Skin of body (tissue), 2 donors: ENCODE measurements around the gene PVALEF. TPM values are rescaled to one million over a fixed set of nuclear protein-coding genes. Genes with fewer than 3 reads are reported as not detected.

Source experiments
- DNase-seq: peaks from one replicate; lab custom pipeline; 2025; lab: John Stamatoyannopoulos, UW
- total RNA-seq: library from RNA; depleted of rRNA; stranded (reverse); fragments of >200 nt; gene quantifications from one replicate; pipeline ENCODE4 v1.2.3, GENCODE V29; 2014

Gene PVALEF
- total RNA-seq, 1 donor from 2014 or later = not detected

DNA sequence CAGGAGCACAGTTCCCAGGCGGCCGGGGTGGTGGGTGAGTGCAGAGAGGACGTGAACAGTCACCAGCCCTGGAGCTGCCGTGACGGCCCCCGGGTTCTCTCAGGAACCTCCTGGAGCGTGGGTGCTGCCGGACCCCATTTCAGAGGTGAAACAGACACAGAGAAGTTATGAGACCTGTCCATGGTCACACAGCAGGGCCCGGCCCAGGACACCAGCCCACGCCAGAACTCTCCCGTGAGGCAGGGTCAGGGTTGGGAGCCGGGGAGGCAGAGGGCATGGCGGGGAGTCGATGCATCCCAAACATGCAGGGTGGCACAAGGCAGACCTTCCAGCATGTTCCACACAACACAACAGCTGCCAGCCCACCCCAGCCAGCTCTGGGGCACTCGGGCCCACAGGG, 3.8 kb upstream of the PVALEF start:
- DNase-seq = no peak

DNA sequence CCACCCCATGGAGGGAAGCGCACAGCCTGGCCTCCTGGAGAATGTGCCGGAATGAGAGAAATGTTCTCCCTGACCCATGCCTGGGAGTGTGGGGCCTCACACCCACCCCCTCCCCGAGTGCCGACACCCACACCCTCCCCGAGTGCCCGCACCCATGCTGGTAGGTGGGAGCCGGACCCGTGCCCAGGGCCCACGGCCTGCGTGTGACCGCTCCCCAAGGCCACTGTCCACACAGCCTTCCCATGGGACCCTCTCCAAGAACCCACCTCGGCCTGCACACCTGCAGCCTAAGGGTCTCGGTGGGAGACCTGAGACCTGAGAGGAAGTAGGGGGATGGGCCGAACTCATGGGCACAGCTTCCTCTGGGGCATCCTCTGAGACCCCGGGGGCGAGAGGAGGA, 3.3 kb upstream of the PVALEF start:
- no peak for DNase-seq

- DNase-seq = no peak
Observed at GRCh38 chr17:81162491-81162890, 2.8 kb upstream of the PVALEF start.

DNA sequence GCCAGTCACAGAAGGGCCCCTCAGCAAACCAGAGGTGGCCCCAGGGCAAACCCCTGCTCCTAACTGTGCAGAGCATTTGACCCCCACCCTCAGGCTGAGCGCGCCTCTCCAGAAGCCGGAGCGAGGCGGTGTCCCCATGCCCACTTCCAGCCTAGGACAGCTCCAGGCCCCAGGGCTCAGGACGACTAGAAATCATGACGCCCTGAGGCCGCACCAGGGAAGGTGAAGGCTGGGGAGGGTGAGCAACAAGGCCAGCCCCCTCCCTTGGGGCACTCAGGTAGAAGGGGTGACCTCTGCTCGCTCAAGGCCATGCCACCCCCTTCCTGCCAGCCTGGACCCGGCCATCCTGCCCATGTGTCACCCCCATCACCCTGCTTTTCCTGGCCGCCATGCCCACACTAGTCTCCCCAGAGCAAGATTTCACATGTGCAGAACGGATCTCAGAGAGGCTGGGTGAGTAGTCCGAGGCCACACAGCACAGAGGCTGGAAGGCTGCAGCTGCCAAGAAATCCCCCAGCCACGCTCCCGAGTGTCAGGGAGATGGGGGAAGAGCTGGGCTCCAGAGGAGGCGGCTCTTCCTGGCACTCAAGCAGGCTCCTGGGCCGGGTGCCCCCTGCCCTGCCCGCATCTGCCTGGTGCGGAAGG, 2.1 kb upstream of the PVALEF start:
- DNase-seq = no peak

DNA sequence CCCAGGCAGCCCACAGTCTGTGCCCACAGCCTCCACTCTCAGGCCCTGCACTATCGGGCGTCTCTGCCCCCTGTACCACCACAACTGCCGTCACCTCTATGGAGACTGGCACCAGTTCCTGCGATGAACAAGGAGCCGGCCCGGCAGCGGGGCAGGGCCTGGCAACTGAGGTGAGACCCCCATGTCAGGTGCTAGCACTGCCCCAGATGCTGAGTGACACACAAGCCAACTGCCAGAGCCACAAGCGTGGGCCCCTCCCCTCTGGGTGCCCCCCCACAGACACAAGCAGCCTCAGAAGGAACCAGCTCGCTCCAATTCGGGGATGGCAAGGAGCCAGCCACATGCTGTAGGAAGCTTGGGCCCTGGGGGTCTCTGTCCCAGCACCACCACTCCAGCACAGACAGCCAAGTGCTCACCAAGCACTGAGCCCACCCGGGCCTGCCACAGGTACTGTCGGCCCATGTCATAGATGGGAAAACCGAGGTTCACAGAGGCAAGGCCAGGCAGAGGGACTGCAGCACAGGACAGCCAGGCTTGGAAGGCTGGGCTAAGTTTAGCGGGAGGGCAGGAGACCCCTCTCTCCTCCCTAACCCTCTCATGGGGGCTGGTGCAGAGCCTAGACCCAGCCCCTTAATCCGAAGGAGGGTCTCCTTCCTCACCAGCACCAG, 1.5 kb upstream of the PVALEF start:
- DNase-seq = no peak

DNA sequence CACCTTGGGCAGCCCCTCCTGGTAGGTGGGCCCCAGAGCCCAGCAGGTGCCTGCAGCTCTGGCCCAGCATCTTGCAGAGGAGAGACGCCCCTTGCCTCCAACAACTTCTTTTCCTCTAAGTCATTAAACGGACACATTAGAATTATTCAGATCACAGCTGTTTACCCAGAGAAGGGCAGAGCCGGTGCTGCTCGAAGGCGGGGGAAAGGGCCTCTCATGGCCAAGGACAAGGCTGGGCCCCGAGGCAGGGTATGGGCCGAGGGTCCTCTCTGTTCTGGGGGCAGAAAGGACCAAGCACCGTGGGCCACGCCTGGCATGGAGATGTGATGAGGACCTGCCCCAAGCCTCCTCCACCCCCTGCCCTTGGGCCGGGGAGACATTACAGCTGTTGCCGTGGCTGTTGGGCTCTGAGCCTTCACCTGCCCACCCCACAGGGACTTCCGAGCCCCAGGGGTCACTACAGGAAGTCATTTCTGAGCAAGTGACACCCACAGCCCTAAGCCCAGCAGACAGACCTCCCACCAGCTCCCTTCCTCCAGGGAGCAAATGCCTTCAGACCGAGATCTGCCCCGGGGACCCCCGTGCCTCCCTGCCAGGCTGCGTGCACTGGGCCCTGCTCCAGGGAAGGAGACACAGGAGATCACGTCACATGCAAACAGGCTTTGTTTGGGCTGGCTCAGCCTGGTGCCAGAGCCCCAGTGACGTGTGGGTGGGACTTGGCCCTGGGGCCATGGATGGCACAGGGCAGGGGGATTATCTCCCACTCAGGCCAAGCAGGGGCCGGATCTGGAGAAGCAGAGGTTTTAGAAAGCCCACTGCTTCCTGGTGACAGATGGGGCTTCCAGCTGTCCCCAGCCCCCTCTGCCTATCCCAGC, 699 bp upstream of the PVALEF start:
- DNase-seq = no peak

- no peak for DNase-seq
Observed at GRCh38 chr17:81166033-81166492, 756 bp downstream of the PVALEF start, which contains the start of gene AATK. TSS of gene AATK (minus strand) at chr17:81166221. CDS start at chr17:81165992, 229 bp downstream.

DNA sequence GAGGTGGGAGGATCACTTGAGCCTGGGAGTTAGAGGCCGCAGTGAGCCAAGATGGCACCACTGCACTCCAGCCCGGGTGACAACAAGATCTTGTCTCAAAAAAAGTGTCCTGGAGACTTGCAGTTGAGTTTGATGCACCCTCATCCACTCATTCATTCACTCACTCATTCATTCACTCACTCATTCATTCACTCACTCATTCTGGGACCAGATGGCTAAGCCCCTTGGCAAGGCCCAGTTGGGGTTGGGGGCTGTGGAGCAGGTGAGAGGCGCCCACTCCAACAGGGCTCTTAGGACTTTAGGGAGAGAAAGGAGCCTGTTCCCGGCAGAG, 1.9 kb downstream of the PVALEF start:
- DNase-seq = no peak

DNA sequence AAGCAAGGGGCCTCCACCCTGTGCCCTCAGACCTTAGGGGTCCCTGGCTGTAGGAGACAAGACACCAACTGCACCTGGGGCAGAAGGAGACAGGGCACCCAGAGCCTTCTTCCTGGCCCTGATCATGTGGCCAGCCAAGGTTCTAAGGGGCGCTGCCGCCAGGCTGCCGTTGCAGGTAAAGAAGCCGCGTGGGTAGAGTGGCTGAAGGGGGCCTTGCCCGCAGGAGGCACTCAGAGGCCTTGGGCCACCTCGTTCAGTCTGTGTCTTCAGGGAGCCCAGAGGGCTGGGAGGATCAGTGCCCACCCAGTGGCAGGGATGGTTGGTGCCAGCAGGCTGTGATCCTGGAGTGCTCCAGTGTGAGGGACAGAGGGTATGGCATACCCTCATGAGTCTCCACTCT, 2.3 kb downstream of the PVALEF start:
- no peak for DNase-seq

DNA sequence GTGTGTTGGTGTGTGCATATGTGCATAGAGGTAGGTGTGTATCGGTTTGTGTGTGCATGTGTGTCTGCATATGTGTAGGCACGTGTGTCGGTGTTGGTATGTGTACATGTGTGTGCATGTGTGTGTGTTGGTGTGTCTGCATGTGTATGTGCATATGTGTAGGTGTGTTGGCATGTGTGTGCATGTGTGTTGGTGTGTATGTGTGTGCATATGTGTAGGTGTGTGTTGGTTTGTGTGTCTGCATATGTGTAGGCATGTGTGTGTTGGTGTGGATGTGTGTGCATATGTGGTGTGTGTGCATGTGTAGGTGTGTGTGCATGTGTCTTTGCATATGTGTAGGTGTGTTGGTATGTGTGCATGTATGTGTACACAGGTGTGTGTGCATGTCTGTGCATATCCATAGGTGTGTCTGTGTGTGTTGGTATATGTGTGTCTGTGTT, 4.6 kb downstream of the PVALEF start:
- no peak for DNase-seq

- no peak for DNase-seq
Observed at GRCh38 chr17:81170727-81171494, 5.6 kb downstream of the PVALEF start.

DNA sequence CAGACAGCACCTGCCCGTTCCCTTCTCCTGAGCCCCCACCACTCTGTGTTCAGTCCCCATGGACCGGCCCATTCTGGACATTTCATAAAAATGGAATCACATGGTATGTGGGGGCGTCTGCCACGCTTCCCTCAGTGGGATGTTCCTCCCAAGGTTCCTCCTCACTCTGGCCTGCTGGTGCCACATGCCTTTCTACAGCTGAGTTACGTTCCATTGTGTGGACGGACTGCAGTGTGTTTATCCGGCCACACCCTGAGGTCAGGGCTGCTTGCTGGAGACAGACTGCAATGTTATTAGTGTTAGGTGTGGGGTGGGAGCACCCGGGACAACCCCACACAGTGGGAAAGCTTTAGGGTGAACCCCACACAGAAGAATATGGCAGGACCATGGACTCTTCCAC, 6.6 kb downstream of the PVALEF start:
- no peak for DNase-seq

GRCh38 chr17:81173052-81173761, 7.9 kb downstream of the PVALEF start:
- no peak for DNase-seq

DNA sequence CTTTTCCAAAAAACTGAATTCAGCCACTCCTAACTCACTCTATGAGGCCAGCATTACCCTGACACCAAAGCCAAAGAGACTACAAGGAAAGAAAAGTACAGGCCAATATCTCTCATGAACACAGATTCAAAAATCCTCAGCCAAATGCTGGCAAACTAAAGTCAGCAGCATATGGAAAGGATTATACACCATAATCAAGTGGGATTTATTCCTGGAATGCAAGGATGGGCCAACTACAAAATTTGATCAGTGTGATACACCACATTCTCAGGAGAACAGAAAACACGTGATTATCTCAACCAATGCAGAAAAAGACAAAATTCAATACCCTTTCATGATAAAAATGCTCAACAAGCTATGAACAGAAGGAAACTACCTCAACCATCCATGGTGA, 8.5 kb downstream of the PVALEF start:
- DNase-seq = peak; percentile 48

DNA sequence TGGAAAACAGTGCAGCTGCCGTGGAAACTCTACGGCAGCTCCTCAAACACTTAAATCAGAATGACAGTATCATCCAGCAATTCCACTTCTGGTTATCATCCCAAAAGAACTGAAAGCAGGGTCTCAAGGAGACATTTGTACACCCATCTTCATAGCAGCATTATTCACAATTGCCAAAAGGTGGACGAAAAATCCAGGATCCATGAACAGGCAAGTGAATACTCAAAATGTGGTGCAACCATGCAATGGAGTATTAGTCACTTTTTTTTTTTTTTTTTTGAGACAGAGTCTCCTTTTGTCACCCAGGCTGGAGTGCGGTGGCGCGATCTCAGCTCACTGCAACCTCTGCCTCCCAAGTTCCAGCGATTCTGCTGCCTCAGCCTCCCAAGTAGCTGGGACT, 11.4 kb downstream of the PVALEF start:
- no peak for DNase-seq

DNA sequence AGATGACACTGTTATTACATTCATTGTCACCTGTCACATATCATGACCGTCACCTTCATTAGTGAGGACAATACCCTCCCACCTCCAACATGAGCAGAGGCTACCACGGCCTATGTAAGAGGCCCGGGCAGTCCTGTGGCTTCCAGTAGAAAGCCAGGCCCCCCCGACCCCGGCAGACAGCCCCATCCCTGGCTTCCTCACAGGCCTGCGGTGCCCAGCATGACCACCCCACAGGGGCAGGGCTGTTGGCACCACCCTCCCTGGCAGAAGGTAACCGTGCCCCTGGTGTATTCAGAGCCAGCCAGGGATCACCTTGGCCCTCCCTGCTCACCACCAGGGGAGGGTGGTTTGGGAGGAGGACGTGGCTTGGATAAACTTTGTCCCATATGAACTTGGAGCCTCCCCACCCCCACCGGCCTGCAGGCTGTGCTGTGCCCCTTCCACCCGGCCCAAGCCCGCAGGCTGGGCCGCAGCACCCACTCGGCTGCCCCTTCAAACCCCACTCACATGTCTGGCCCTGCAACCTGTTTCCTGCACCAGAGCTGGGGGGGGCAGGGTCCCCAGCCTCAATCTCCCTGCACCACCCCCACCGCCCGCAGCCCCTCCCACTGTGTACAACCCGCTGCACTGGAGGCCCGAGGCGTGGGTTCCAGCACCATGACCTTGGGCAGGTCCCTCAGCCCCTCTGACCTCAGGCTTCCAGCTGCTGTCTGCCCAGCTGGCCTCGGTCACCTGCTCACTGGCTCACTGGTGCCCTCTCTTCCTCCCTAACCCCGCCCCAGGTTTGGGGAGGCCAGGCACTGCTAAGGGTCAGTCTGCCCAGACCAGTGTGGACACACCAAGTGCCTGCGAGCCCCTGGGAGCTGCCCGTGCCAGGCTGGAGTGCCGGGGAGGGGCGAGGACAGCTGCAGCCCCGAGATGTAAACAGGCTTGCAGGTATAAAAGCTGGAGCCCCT, 13.1 kb downstream of the PVALEF start:
- no peak for DNase-seq

- DNase-seq = no peak
Observed at GRCh38 chr17:81179220-81179619, 13.9 kb downstream of the PVALEF start.

DNA sequence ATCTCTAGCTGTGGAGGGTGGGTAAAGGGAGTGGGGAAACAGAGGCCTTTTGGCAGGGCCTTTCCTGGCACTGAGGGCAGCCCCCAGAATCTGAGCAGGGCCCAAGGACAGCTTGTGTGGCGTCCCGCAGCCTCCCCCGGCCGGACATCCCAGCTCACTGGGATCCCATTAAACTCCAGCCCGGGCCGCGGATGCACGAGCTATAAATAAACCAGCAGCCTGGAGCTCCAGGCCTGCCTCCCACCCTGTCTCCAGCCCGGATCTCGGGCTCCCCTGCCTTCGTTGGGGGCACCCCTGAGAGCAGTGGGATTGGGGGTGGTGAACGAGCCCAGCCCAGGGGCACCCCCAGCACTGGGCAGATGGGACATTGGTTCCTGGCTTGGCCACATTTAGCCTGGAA, 14.6 kb downstream of the PVALEF start:
- DNase-seq = no peak
